ENCODE data around the gene COL4A3.

GRCh38 chr2:227241005-227241404, 76.6 kb downstream of the COL4A3 start:
- TF ChIP-seq CTCF (conservative IDR thresholded peaks at IDR 0.05 in 1 of 2, IDR thresholded peaks at IDR 0.05 in 1 of 2; ENCODE audit: extremely low read depth in 1 of 2, insufficient read depth in 1 of 2, low read depth in 1 of 2, low read length in 2 of 2) (no peak), EZH2 (IDR thresholded peaks at IDR 0.05; ENCODE audit: borderline replicate concordance, low read length) (no peak)
